GM21576 (cell line): ENCODE data around the gene FPGT.
"Not testable (repeated sequence)": the region's sequence is repeated elsewhere in the genome, so short reads cannot be mapped to it uniquely, and the experiment has no call there.

Source experiments
- ATAC-seq: cut with Tn5 transposase; IDR thresholded peaks from one replicate; pipeline ENCODE4 v1.9.1; 2021; ENCODE audit warnings: mild to moderate bottlenecking, moderate library complexity; ENCODE audit not compliant: unreplicated experiment

FPGT gene

GRCh38 chr1:74253243-74253824 is 55.3 kb downstream of the FPGT start:
- ATAC-seq = not testable (repeated sequence)
